Left hindlimb (tissue), 1 donor: Measurements from ENCODE around the gene MRPL36.
"Not testable (repeated sequence)": the region's sequence is repeated elsewhere in the genome, so short reads cannot be mapped to it uniquely, and the experiment has no call there.

Experiments used
- DNase-seq: peaks from one replicate; pipeline ENCODE4 v3.0.0-alpha.2; 2018

Gene MRPL36

DNA sequence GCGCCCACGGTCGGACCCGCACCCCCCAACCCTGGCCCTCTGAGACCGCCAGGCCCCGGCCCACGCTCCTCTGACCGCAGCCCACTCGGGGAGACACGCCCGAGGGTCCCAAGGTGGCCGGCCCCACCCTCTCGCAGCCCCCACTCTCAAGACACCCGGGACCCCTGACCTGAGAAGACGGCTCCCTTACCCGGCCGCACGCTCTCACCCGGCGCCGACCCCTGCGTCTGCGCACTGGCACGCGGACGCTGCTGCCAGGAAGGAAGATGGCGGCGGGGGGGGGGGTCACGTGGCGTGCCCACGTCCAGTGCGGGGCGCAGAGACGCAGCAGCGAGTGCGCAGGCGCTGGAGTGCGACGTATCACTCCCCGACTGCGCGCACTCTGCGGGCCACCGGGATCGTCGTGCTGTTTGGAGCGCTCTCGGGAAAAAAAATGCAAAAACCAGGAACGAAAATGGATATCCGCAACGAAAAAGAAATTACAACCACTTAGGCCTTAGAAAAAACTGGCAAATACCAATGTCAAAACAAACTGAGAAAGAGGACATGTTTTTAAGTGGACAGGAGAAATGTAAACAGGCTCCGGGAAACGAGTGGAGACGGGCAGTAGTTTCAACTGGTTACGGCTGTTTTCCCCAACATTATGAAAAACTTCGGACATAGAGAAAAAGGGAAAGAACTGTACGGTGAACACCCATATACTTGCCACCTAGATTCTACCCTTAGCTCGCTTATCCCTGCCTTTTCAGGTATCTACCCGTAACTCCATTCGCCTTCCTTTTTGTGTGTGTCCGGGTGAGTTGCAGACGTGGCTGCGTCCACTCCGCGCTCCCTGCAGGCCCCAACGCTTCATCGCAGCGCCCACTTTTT is at the start of gene MRPL36:
Gene MRPL36, minus strand, starts transcription at position 236 of the 870 bp plus-strand sequence. CDS start 902 bp downstream, outside the sequence.
- peak; percentile 96 for DNase-seq

DNA sequence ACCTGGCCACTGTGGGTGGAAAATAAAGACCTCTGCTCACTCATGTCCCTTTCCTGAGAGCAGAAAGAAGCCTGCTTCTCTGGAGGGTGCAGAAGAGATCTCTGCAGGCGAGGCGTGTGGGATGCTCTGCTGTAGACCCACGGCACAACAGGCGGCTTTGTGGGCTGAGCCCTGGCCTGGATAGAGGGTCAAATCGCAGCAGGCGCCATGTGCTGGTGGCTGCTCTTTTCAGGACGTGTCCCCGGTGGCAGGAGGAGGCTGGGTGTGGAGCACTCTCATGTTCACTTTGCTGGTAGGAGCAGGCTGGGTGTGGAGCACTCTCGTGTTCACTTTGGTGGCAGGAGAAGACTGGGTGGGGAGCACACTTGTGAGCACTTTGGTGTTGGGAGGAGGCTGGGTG is 48.0 kb upstream of the MRPL36 start:
- DNase-seq = no peak

DNA sequence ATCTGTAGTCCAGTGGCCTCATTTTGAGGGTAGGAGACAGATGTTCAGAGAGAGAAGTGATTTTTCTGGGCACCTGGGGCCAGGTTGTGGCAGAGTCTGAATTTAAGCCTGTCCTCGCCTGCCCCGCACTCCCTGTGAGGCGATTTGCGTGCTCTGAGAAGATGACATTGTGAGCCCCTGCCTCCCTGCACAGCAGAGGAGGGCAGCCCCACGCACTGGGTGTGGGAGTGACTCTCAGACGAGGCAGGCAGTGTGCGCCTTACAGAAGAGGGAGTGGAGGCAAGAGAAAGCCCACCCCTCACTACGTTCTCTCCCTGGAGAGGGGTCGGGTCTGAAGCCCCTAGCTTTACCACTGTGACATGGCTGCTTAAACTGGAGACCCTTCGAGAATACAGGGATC is 47.4 kb upstream of the MRPL36 start:
- no peak for DNase-seq

- no peak for DNase-seq
Measured at GRCh38 chr5:1846583-1846982, 46.9 kb upstream of the MRPL36 start.

DNA sequence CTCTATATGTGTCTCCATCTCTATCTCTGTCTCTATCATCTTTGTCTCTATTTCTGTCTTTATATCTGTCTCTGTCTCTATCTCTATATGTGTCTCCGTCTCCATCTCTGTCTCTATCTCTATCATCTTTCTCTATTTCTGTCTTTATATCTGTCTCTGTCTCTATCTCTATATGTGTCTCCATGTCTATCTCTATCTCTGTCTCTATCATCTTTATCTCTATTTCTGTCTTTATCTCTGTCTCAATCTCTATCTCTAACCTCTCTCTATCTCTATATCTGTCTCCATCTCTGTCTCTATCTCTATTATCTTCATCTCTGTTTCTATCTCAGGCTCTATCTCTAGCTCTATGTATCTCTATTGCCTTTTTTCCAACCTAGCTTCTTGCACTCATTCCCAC is 46.1 kb upstream of the MRPL36 start:
- no peak for DNase-seq

DNA sequence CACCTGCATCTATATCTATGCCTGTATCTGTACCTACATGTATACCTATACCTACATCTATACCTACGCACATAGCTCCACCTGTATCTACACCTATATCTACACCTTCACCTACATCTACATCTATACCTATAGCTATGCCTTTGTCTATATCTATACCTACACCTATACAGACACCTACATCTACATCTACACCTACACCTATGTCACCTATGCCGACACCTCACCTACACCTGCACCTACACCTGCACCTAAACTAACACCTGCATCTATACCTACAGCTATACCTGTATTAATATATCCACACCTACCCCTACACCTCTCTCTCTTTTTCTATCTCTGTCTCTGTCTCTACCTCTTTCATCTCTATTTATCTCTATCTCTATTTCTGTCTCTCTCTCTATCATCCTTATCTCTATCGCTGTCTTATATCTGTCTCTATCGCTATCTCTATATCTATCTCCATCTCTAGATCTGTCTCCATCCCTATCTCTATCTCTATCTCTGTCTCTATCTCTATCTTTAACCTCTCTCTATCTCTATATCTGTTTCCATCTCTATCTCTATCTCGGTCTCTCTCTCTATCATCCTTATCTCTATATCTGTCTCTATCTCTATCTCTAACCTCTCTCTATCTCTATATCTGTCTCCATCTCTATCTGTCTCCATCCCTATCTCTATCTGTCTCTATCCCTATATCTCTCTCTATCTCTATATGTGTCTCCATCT is 45.2 kb upstream of the MRPL36 start:
- no peak for DNase-seq

GRCh38 chr5:1843761-1844160 is 44.1 kb upstream of the MRPL36 start:
- DNase-seq = not testable (repeated sequence)

DNA sequence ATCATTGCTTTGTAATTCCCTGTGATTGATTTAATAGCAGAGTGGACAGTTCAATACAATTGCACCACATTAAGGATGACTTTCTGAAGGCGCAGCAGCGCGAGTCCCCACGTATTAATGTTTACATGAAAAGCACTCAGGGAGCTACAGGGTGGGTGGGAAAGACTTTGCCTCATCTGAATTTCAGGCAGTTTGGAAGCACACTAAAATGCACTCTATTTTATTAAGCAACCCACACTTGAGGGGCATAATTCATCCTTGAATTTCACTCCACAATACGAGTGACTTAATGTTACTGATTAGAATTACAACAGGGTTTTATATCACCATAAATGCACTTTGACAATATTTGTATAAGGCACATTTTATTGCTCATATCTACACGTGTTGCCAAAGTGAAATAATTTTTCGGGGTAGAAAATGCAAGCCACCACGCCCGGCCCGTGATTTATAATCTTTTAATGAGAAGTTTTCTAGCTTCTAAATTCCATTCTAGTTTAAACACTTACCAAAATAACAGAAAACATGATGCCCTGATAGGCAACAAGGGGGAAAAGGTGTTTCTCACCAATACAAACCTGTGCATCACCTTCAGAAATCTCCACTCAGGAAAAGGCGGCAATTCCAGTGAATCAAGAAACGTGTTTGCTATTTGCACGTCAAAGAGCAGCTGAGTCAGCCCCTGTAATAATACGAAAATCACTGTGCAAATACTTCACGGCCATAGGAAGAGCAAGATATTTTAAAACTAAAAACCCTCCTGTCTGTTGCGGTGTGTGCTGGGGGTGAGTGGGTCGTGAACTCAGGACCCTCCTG is 42.6 kb upstream of the MRPL36 start:
- DNase-seq = no peak

GRCh38 chr5:1840741-1841521 is 41.3 kb upstream of the MRPL36 start:
- DNase-seq = no peak

GRCh38 chr5:1840071-1840547 is 40.5 kb upstream of the MRPL36 start:
- no peak for DNase-seq

GRCh38 chr5:1838013-1838412 is 38.4 kb upstream of the MRPL36 start:
- DNase-seq = no peak

GRCh38 chr5:1836891-1837880 is 37.5 kb upstream of the MRPL36 start:
- DNase-seq = no peak

DNA sequence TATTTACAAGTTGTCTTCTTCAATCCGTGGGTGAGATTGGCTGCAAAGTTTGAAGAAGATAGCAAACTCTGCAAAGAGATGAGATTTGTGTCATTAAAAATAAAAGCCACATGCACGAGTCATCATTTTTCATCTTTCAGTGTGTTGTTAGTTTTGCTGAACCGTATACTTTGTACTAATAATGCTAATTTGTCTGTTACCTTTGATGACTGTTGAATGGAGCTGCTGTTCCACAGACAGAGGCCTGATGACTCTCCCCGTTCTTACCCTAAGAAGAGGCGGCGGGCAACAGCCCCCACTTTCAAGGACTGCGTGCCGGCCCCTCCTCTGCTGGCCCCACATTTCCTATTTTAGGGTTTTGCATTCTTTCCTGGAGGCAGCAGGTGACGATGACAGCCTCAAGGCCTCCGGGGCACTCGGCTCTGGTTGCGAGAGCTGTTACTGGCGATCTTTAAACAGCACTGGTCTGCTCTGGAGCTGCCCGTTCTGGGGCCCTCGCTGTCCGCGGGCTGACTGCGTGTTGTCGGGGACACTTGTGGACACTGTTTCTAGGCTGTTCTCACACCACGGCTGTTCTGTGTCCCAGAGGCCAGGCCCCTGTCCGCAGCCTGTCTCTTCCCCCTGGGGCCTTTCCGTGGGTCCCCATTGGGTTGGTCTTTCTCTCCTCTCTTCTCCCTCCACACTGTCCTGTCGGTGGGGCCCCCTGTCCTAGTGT is 36.7 kb upstream of the MRPL36 start:
- DNase-seq = no peak

DNA sequence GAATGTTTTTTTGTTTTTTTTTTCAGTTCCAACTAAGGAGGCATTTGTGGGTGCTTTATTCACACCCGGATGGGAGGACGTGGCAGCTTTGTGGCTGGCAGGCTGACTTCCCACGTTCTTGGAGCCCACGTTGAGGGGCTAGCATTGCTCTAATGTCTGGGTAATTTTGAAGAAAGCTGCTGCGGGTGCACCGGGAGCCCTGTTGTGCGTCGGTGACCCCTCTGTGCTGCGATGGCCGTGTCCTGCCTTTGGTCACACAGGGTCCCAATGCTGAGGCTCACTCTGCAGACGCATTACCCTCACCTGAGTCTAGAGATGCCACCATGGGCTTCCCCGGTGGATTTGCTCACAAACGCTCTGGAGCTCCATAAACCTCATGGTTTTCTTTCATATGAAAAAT is 35.8 kb upstream of the MRPL36 start:
- DNase-seq = no peak

GRCh38 chr5:1834721-1835429 is 35.2 kb upstream of the MRPL36 start:
- DNase-seq = no peak

- DNase-seq = no peak
Measured at GRCh38 chr5:1834022-1834551, 34.5 kb upstream of the MRPL36 start.

GRCh38 chr5:1833264-1834021 is 33.8 kb upstream of the MRPL36 start:
- no peak for DNase-seq

GRCh38 chr5:1832511-1833250 is 33.0 kb upstream of the MRPL36 start:
- DNase-seq = no peak
